Stomach (tissue), 4 donors: ENCODE results near the gene PHF21B.

Experiments used
- EP300 ChIP-seq: sonication (generic); formaldehyde crosslinking; IDR thresholded peaks from one replicate; pipeline ENCODE4 v1.6.1; 2017; ENCODE audit warnings: antibody characterized with exemption
- POLR2AphosphoS5 ChIP-seq, 3 donors: sonication (generic); formaldehyde crosslinking; IDR thresholded peaks; one replicate each; pipeline ENCODE4 v1.6.1; 2016; ENCODE audit warnings: antibody characterized with exemption in 3 of 3
- TF ChIP-seq, protein P1 (sequence below), 7 experiments: fragments of 450-650 bp in 4 of 7; fragments of 200-600 bp in 3 of 7; sonication (generic) in 3 of 7; IDR thresholded peaks; one replicate each; pipeline ENCODE4 v1.5.1; 2016 to 2019; ENCODE audit warnings: antibody characterized with exemption in 7 of 7, control low read depth in 2 of 7, mild to moderate bottlenecking in 1 of 7

DNA sequence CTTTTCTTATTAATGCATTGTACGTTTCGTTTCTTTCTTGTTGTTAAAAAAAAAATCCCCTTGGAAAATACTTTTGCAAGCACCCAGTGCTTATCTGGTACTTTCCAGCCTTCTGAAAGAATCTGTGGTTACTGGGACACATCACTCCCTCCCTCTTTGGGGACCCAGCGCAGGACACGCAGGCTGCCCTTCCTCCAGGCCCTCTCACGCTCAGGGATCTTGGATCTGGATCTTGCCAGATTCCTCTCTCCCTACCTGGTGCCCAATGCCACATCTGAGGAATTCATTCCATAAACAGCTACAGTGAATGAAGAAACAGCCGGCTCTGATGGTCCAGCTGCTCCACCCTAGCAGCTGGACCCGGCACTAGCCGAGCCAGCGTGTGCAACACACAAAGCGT, 55.7 kb downstream of the PHF21B start:
- TF ChIP-seq, protein P1, sequence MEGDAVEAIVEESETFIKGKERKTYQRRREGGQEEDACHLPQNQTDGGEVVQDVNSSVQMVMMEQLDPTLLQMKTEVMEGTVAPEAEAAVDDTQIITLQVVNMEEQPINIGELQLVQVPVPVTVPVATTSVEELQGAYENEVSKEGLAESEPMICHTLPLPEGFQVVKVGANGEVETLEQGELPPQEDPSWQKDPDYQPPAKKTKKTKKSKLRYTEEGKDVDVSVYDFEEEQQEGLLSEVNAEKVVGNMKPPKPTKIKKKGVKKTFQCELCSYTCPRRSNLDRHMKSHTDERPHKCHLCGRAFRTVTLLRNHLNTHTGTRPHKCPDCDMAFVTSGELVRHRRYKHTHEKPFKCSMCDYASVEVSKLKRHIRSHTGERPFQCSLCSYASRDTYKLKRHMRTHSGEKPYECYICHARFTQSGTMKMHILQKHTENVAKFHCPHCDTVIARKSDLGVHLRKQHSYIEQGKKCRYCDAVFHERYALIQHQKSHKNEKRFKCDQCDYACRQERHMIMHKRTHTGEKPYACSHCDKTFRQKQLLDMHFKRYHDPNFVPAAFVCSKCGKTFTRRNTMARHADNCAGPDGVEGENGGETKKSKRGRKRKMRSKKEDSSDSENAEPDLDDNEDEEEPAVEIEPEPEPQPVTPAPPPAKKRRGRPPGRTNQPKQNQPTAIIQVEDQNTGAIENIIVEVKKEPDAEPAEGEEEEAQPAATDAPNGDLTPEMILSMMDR (IDR thresholded peaks at IDR 0.05), result no peak
- TF ChIP-seq POLR2AphosphoS5 (IDR thresholded peaks at IDR 0.05), result no peak
- no peak for TF ChIP-seq EP300
